Astrocyte (in vitro differentiated cells and primary cell): Measurements from ENCODE around the gene MSX1. TPM values are rescaled to one million over a fixed set of nuclear protein-coding genes. Genes with fewer than 3 reads are reported as not detected.
"Not testable (repeated sequence)": the region's sequence is repeated elsewhere in the genome, so short reads cannot be mapped to it uniquely, and the experiment has no call there.

Experiments used
- DNase-seq: peaks from one replicate; pipeline ENCODE4 v3.0.0-alpha.2; 2010; ENCODE audit warnings: low read depth
- FAIRE-seq: peaks from 2 replicates; lab custom pipeline; 2011; peaks lifted over from hg19 to GRCh38; lab: Jason Lieb, UNC
- H2AFZ ChIP-seq: 2 replicates; pipeline ENCODE4 v1.6.0; 2012; ENCODE audit warnings: low read depth, low read length, inconsistent platforms
- H3K27ac ChIP-seq: 2 replicates; pipeline ENCODE4 v1.5.1; 2011; ENCODE audit warnings: low read depth, low read length, inconsistent platforms
- H3K27me3 ChIP-seq: 2 replicates; pipeline ENCODE4 v1.6.0; 2011; ENCODE audit warnings: low read length, inconsistent platforms; ENCODE audit not compliant: insufficient read depth
- H3K36me3 ChIP-seq: 2 replicates; pipeline ENCODE4 v1.5.1; 2011; ENCODE audit warnings: low read length, inconsistent platforms; ENCODE audit not compliant: insufficient read depth
- H3K4me1 ChIP-seq: 2 replicates; pipeline ENCODE4 v1.5.1; 2011; ENCODE audit warnings: low read length, inconsistent platforms; ENCODE audit not compliant: insufficient read depth
- H3K4me2 ChIP-seq: 2 replicates; pipeline ENCODE4 v1.6.0; 2012; ENCODE audit warnings: low read length, inconsistent platforms
- H3K4me3 ChIP-seq: 2 replicates; pipeline ENCODE4 v1.5.1; 2011; ENCODE audit warnings: low read depth, mild to moderate bottlenecking, low read length, inconsistent platforms; ENCODE audit not compliant: insufficient read depth
- H3K79me2 ChIP-seq: 2 replicates; pipeline ENCODE4 v1.6.0; 2012; ENCODE audit warnings: mild to moderate bottlenecking, low read length, inconsistent platforms; ENCODE audit not compliant: insufficient read depth
- H3K9ac ChIP-seq: 2 replicates; pipeline ENCODE4 v1.6.0; 2012; ENCODE audit warnings: mild to moderate bottlenecking, low read length, inconsistent platforms
- H3K9me3 ChIP-seq: 2 replicates; pipeline ENCODE4 v1.5.1; 2012; ENCODE audit warnings: low read depth, mild to moderate bottlenecking, low read length, inconsistent platforms; ENCODE audit not compliant: insufficient read depth
- H4K20me1 ChIP-seq: 2 replicates; pipeline ENCODE4 v1.6.0; 2012; ENCODE audit warnings: low read length, inconsistent platforms; ENCODE audit not compliant: insufficient read depth
- H3K27ac Mint-ChIP-seq: one replicate; pipeline ENCODE4 v1.8.0; 2021; ENCODE audit warnings: mild to moderate bottlenecking, mixed read lengths; ENCODE audit not compliant: unreplicated experiment
- H3K27me3 Mint-ChIP-seq: one replicate; pipeline ENCODE4 v1.8.0; 2021; ENCODE audit warnings: low read depth, mixed read lengths; ENCODE audit not compliant: unreplicated experiment
- H3K36me3 Mint-ChIP-seq: one replicate; pipeline ENCODE4 v1.8.0; 2021; ENCODE audit warnings: low read depth, mixed read lengths; ENCODE audit not compliant: unreplicated experiment
- H3K4me1 Mint-ChIP-seq: one replicate; pipeline ENCODE4 v1.8.0; 2021; ENCODE audit warnings: low read depth, mixed read lengths; ENCODE audit not compliant: unreplicated experiment
- H3K4me3 Mint-ChIP-seq: one replicate; pipeline ENCODE4 v1.8.0; 2021; ENCODE audit warnings: mild to moderate bottlenecking, moderate library complexity, mixed read lengths; ENCODE audit not compliant: unreplicated experiment
- H3K9me3 Mint-ChIP-seq: one replicate; pipeline ENCODE4 v1.8.0; 2021; ENCODE audit warnings: mild to moderate bottlenecking, mixed read lengths; ENCODE audit not compliant: unreplicated experiment
- CTCF ChIP-seq: IDR thresholded peaks from 2 replicates; pipeline ENCODE4 v1.5.1; 2011; ENCODE audit warnings: low read depth, mild to moderate bottlenecking, inconsistent platforms, low read length, moderate library complexity; ENCODE audit not compliant: insufficient read depth
- EZH2 ChIP-seq: IDR thresholded peaks from 2 replicates; pipeline ENCODE4 v1.6.1; 2012; ENCODE audit warnings: mild to moderate bottlenecking, low read length, inconsistent platforms; ENCODE audit not compliant: insufficient read depth
- total RNA-seq: library from RNA; stranded (reverse); gene quantifications from 2 replicates; pipeline ENCODE4 v1.2.1, GENCODE V29; 2021

The MSX1 gene
- total RNA-seq, 1 donor from 2014 or later, result 0.91 TPM

GRCh38 chr4:4820261-4820660 is 39.2 kb upstream of the MSX1 start:
- Histone ChIP-seq H3K9ac (no peak overlapping the region), H2AFZ (no peak overlapping the region), H3K9me3 (no peaks in the 10 kb centered on the region), H3K4me2 (no peak overlapping the region), H3K4me1 (no peaks in the 10 kb centered on the region), H3K36me3 (no peaks in the 10 kb centered on the region), H3K4me3 (no peak overlapping the region), H4K20me1 (no peaks in the 10 kb centered on the region), H3K27me3 (peaks cover 7% of the 10 kb centered on the region), H3K79me2 (no peaks in the 10 kb centered on the region), H3K27ac (no peak overlapping the region)
- TF ChIP-seq CTCF, result no peak
- TF ChIP-seq EZH2, result no peak
- Mint-ChIP-seq H3K27ac (no peak overlapping the region), H3K4me1 (no peaks in the 10 kb centered on the region), H3K9me3 (no peaks in the 10 kb centered on the region), H3K27me3 (peaks cover 37% of the 10 kb centered on the region), H3K36me3 (no peaks in the 10 kb centered on the region), H3K4me3 (no peak overlapping the region)
- FAIRE-seq, result no peak
- DNase-seq, result no peak

- H3K27me3 ChIP-seq, result peaks cover 5% of the 10 kb centered on the region
- Mint-ChIP-seq H3K36me3 (no peaks in the 10 kb centered on the region), H3K4me3 (no peak overlapping the region), H3K9me3 (no peaks in the 10 kb centered on the region), H3K27ac (no peak overlapping the region), H3K4me1 (no peaks in the 10 kb centered on the region), H3K27me3 (peaks cover 36% of the 10 kb centered on the region)
- H2AFZ ChIP-seq, result no peak overlapping the region
- H3K36me3 ChIP-seq, result no peaks in the 10 kb centered on the region
- TF ChIP-seq EZH2 (no peak), CTCF (no peak)
- DNase-seq (no peak), FAIRE-seq (no peak)
- no peak overlapping the region for H3K27ac ChIP-seq
- no peaks in the 10 kb centered on the region for H3K9me3 ChIP-seq
- H3K4me1 ChIP-seq, result no peaks in the 10 kb centered on the region
- no peak overlapping the region for H3K9ac ChIP-seq
- no peak overlapping the region for H3K4me3 ChIP-seq
- no peaks in the 10 kb centered on the region for H3K79me2 ChIP-seq
- H3K4me2 ChIP-seq, result no peak overlapping the region
- H4K20me1 ChIP-seq, result no peaks in the 10 kb centered on the region
These were observed 38.7 kb upstream of the MSX1 start for GRCh38 chr4:4820739-4821138.

DNA sequence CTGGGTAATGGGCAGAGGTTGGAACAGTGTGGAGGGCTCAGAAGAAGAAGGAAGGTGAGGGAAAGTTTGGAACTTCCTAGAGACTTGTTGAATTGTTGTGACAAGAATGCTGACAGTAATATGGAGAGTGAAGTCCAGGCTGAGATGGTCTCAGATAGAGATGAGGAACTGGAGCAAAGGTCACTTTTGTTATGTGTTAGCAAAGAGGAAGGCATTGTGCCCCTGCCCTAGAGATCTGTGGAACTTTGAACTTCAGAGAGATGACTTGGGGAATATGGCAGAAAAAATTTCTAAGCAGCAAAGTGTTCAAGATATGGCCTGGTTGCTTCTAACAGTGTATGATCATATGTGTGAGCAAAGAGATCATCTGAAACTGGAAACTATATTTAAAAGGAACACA is 37.9 kb upstream of the MSX1 start:
- H3K36me3 ChIP-seq, result no peaks in the 10 kb centered on the region
- no peak overlapping the region for H3K4me2 ChIP-seq
- no peak for DNase-seq
- no peaks in the 10 kb centered on the region for H3K36me3 Mint-ChIP-seq
- no peaks in the 10 kb centered on the region for H4K20me1 ChIP-seq
- H3K4me3 Mint-ChIP-seq, result no peak overlapping the region
- H3K27me3 Mint-ChIP-seq, result peaks cover 32% of the 10 kb centered on the region
- H3K27ac Mint-ChIP-seq, result no peak overlapping the region
- no peak overlapping the region for H3K9ac ChIP-seq
- H2AFZ ChIP-seq, result no peak overlapping the region
- no peak overlapping the region for H3K4me3 ChIP-seq
- H3K79me2 ChIP-seq, result no peaks in the 10 kb centered on the region
- FAIRE-seq, result no peak
- H3K9me3 ChIP-seq, result no peaks in the 10 kb centered on the region
- H3K27ac ChIP-seq, result no peak overlapping the region
- no peaks in the 10 kb centered on the region for H3K4me1 Mint-ChIP-seq
- no peaks in the 10 kb centered on the region for H3K9me3 Mint-ChIP-seq
- H3K27me3 ChIP-seq, result peaks cover 4% of the 10 kb centered on the region
- no peak for TF ChIP-seq EZH2
- TF ChIP-seq CTCF, result no peak
- no peaks in the 10 kb centered on the region for H3K4me1 ChIP-seq

DNA sequence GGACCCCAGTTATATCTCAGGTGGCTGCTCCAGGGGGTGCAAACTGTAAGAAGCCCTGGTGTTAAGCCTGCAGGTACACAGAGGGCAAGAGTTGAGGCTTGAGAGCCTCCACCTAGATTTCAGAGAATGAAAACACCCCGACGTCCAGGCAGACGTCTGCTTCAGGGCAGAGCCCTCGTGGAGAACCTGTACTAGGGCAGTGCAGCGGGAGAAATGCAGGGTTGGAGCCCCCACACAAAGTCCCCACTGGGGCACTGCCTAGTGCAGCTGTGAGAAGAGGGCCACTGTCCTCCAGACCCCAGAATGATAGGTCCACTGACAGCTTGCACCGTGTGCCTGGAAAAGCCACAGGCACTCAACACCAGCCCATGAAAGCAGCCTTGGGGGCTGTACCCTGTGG is 37.2 kb upstream of the MSX1 start:
- not testable (repeated sequence) for H3K4me3 ChIP-seq, H3K4me2 ChIP-seq, H3K4me1 Mint-ChIP-seq, H3K27ac ChIP-seq, H3K4me3 Mint-ChIP-seq, H3K9me3 Mint-ChIP-seq, H3K79me2 ChIP-seq, FAIRE-seq, H3K27ac Mint-ChIP-seq, H3K4me1 ChIP-seq, H4K20me1 ChIP-seq, H3K27me3 ChIP-seq, H3K36me3 ChIP-seq, H3K9me3 ChIP-seq, H3K36me3 Mint-ChIP-seq, DNase-seq, H2AFZ ChIP-seq, H3K9ac ChIP-seq
- peaks cover 32% of the 10 kb centered on the region for H3K27me3 Mint-ChIP-seq
